Measurements from ENCODE around the gene RAPGEF3.

Gene RAPGEF3

DNA sequence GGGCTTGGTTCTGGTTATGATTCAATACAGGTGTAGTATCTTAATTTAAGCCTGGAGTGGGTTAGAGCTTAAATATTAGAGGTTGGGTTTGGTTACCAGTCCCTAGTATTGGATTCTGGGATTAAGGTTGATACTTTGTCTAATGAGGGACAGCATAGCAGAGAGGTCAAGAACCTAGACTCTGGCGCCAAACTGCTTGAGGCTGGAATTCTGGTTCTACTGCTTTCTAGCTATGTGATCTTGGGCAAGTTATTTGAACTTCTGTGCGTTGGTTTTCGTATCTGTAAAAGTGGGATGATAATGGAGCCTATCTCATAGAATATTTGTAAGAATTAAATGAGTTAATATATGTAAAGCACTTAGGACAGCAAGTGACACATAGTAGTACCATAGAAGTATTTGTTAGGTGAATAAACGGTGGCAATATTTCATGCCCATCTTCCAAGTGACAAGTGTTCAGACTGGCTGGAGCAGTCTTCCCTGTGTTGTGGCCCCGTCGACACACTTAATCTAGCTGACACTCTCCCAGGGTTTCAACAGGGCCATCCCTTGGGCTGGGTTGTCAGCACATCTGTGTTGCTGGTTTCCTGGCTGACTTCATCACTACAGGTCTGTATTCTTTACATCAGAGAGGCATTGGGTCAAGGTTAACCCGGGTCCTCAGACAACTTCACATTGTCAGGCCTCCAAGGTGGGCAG is 36.4 kb downstream of the RAPGEF3 start:
- DNase-seq (ENCODE audit: low spot score): no peak

DNA sequence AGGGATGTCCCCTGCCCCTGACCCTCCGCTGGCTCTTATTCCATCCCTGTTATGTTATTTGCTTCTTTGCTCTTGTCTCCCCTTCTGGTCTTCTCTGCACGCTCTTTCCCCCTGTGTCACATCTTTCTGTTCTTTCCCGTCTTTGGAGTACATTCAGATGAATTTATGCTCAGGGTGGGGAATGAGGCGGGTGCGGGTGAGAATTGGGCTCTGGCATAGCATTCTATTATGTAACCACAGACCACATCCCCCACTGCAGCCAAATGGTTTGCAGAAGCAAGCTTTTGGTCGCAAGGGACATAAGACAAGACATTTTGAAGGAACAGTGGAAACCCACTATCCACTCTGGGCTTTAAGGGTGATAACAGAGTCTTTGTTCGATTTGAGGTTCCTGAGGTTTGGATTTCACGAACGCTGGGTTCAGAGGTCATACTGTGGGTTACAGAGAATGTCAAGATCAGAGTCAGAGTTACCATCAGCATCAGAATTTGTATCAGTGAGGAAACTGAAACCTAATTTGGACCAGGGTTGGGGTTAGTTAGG is 37.2 kb downstream of the RAPGEF3 start:
- no peak for DNase-seq (ENCODE audit: low spot score)

DNA sequence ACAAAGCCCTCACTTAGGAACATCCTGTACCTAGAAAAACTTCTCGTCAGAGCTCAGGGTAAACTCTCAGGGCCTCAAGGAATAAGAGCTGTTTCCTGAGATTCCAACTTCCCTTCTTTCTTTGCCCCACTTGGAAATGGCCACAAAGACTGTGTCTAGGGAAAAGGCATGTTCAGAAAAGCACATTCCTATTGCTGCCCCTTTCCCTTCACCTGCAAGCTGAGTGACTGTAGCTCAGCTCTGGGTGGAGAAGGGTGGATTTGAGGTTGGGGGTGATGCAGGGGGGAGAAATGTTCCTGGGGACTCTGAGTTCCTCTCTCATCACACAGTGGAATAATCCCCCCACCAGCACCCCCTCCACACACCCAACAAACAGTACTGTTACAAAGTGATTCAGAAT is 40.1 kb downstream of the RAPGEF3 start:
- no peak for DNase-seq (ENCODE audit: low spot score)

DNA sequence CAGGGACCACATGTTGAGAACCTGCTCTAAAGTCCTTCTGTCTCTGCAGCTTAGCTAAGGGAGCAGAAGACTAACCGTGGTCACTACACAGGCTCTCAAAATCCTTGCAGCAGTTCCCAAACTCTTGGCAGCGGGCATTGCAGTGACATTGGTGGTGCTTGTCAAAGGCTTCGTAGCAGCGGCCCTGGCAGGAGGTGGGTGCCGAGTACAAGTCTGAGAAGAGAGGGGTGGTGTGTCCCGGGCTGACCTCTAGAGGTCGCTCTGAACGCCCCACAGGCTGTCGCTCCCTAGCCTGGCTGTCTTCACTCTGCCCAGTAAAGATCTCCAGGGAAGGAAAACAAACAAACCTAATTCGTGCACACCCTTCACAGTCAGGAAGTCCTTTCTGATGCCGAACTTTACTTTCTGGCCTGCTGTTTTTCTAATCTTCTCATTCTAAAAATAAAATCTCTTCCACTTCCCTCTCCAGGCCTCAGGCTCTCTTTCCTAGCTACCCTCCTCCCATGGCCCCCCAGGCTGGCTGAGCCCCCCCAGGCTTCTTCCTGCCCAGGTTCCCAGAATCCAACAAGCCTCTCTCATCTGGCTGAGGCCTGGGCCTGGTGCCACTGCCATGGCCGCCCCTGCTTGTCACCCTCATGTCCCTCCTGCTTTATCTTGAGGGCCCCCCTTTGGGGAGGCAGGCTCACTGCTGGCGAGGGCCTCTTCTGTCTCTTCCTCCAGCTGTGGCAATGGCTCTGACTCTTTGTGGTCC is 41.1 kb downstream of the RAPGEF3 start:
- peak; percentile 90 for DNase-seq (ENCODE audit: low spot score)

DNA sequence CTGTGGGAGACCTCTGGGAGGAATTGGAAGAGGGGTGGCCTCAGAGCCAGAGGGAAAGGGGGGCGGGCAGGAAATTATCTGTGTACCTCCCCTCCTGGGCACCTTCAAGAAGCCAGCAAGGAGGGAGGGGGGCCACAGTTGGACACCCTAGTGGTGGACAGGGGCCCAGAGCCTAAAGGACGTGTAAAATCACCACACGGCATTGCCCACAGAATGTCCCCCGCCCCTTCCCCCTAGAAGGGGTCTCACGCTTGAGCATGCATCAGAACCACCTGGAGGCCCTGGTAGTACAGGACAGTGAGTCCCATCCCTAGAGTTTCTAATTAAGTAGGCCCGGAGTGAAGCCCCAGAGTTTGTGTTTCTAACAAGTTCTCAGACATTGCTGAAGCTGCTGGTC is 41.6 kb downstream of the RAPGEF3 start:
- DNase-seq (ENCODE audit: low spot score): no peak

DNA sequence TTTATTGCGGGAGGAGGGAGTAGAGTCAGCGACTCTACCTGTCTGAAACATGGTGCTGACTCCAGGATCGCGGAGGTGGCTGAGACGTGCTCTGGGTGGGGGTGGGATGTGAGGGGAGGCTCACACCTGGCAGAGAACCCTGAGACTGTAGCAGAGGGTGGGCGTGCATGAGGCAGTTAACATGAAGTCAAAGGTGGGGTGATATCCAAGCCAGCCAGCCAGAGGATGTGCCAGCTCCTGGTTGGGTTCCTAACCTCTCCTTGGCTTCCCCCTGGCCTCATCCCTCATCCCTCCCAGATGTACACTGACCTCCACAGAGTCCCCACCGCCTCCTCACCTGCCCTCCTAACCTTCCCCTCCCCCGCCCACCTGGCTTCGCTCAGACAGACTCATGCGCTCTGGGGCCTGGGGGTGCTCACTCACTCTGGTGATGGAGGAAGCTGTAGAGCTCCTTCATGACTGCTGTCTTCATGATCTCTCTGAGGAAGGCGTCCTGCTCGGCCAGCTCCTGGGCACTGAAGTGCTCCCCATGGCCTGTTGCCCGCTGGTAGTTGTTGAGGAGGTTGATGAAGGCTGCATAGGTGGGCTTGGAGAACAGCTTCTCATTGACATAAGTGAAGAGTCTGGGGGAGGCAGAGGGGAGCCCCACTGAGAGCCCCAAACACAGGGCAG is 42.7 kb downstream of the RAPGEF3 start:
- no peak for DNase-seq (ENCODE audit: low spot score)

DNA sequence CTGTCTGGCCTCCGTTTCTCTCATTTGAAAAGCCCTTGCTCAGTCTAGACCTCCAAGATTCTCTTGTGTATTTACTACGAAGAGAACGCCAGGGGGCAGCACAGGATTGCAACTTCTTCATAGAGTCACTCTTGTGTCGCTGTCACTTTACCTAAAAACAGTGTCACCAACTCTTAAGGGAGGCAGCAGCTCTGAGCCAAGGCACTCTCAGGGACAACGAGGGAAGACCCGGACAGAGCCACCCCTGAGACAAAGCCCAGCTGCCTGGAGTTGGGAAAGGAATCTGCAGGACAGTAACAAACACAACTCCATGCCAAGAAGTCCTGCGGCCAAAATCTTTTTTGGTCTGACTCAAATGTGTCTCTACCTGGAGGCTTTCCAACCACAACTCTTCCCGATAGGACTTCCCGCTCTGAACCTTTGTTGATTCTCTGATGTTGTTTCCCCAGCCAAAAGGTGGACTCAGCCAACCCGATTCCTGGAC is 43.2 kb downstream of the RAPGEF3 start:
- peak; percentile 65 for DNase-seq (ENCODE audit: low spot score)

DNA sequence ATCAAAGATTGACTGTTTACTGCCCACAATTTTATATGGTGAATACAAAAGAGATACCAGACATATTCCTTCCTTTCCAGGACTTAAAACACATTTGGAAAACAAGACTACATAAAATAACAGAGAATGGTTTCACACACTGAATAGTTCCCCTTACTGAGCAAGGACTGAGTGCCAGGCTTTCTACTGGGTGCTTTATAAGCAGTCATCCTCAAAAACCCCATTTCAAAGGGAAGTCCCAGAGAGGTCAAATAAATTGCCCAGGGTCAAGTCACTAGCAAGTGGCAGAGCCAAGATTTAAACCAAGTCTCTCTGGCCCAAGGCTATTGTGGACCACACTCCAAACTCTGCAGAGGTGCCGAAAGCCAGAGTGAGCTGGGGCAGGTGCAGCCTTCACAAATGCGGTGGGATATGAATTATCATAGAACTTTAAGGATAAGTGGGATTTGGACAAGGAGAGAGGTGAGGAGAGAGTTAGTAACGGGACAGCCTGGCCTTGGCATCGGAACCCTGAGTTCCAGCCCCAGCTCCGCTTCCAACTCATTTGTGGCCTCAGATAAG is 43.8 kb downstream of the RAPGEF3 start:
- no peak for DNase-seq (ENCODE audit: low spot score)

DNA sequence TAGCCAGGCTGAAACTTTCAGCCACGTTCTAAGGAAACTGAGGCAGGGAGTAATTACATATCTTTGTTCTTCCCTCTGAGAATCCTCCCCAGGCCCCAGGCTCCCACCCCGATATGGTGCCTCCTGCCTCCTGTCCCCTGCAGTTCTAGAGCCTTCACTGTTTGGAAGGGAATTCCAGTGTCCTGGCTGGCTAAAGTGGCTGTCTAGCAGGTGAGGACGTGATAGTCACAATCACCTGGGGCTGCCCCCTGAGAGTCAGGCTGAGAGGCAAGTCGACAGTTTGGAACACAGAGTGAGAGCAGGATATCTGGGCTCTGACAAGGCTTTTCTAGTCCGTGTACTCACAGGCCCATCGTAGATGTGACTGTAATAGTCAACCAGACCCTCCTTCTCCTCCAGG is 46.5 kb downstream of the RAPGEF3 start:
- no peak for DNase-seq (ENCODE audit: low spot score)

DNA sequence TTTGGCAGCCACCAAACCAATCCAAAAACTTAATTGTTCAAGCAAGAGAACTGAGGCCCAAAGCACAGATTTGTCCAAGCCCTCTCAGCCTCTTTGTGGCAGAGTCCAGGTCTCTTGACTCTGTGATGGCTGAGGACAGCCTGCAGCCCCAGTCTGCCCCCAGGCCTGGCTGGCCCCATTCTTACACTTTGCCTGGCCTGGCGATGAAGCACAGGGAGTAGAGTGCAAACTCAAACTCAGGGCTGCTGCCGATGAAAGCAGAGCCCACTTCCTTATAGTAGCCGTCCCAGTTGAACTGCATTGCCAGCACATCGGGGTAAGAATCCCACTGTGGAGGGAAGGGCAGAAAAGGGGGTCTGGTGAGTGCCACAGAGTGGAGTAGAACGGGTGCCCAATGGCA is 47.2 kb downstream of the RAPGEF3 start:
- DNase-seq (ENCODE audit: low spot score): no peak

DNA sequence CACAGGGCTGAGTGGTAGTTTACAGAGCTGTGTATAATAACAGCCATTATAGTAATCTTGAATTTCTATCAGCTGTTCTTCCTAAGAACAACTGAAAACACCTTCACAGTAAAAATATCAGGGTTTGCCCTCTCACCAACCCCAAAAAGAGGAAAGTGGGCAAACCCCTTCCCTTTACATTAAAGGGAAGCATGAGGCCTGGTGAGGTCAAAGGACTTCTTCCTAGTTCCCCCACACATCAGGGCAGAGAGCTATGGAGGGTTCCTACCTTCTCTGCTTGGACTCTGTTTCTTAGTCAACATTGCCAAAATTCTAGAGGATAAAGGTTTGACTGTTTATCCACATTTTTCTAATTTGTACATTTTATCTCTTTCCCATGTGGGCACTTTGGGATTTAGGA is 48.4 kb downstream of the RAPGEF3 start:
- DNase-seq (ENCODE audit: low spot score): no peak

DNA sequence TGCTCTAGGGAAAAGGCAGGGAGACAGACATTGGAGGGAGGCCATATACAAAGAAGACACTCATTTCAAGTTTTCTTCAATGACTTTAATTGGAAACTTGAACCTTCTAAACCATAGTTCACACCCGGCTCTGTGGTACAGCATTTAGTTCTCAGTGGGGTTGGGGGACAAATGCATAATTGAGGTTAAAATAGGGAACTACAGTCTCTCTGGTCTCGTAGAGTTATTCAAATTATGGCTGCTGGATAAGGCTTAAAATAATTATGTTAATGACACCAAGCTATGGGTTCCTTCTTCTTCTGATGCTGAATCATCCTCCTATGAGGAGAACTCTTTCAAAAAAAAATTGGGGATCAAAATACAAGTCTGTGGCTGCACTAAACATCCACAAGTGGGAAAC is 49.0 kb downstream of the RAPGEF3 start:
- no peak for DNase-seq (ENCODE audit: low spot score)

DNA sequence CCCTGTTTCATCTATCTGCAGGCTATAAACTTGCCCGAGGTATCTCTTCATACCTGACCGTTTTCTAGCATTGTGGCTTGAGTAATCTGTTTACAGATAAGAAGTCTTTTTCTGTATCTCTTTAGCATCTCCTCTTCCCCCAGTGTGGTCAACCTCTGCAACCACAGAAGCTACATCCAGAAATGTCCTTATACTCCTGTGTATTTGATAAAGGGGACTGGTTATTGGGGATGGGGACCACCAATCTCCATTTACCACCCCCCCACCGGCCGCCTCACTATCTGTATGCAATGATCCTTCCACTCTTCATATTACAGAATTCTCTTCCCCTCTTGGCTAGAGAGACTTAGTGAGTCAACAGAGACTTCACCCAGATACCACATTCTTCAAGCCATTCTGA is 49.4 kb downstream of the RAPGEF3 start:
- no peak for DNase-seq (ENCODE audit: low spot score)

DNA sequence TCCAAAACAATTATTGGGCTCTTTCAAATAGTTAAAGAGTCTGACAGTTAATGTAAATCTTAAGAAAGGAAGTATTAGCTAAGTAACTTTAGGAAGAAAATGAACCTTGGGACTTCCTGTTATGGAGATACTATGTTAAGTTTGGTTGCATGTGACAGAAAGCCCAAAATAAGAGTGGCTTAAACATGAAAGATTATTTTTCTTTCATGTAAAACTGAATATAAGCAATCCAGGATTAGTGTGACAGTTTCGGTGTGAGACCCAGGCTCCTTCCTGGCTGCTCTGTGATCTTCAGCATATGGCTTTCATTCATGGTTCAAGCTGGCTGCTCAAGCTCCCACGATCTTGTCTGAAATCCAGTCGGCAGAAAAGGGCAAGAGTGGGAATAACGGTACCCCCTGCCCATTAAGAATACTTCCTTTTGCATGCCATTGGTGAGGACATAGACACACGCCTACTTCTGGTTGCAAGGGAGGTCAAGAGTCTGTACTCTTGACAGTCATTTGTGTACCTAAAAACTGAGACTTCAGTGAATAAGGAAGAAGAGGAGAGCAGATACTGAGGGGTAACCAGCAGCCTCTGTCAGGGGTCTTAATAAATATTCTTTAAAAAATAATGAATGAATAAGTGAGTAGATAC is 50.7 kb downstream of the RAPGEF3 start:
- DNase-seq (ENCODE audit: low spot score): no peak

DNA sequence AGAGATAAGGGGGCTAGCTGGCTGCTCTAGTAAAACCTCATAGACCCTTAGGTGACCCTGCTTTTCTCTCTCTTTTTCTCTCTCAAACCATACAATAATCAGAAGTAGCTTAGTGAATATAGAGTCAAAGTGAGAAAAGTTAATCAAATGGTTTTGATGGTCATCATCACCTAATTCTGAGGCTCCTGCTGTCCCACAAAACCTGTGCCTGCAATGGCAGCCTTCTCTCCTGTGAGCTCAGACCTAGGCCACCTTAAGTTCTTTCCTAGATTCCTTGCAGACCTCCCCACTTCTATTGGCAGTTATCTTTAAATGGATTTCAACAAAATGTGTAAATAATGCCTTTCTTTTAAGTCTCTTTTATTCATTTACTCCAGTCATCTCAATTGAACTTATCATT is 51.3 kb downstream of the RAPGEF3 start:
- no peak for DNase-seq (ENCODE audit: low spot score)

DNA sequence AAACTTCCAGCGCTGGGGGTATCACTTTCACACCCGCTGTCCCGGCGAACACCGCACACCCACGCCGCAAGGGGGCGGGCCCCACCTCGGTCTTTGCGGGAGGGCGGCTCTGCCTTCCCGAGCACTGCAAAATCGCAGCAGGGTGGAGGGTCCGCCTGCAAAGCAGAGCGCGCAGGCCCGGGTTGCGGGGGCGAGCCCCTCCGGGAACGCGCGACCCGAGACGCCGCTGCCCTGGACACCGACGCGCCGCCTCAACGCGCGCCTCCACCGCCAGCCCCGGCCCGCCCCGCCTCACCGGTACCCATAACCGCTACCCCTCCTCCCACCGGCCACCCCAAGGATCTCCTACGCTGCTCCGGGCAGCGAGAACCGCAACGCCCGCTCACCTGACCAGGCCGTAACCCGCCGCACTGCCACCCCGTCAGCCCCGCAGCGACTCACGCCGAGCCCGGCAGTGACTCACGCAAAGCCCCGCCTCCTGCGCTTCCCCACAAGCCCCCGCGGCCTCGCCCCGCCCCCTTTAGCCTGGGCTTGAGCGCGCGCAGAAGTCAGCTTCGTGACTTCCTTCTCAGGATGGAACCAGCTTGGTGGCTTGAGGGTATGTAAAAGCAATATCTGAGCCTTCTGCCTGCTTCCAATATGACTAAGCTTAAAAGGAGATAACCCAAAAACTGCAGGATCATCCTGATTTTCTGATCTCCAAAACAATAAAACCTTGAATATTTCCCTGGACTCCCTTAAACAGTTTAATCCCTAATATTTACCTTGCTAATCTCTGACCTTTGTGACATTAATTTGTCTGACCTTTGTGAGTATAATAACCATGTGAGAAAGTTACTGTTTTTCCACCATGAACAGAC is 52.9 kb downstream of the RAPGEF3 start, which contains the start of gene RPAP3:
Gene RPAP3 (minus strand): TSS at position 465 of the 860 bp plus-strand sequence. CDS start 3,190 bp downstream, outside the sequence.
- peak; percentile 88 for DNase-seq (ENCODE audit: low spot score)

DNA sequence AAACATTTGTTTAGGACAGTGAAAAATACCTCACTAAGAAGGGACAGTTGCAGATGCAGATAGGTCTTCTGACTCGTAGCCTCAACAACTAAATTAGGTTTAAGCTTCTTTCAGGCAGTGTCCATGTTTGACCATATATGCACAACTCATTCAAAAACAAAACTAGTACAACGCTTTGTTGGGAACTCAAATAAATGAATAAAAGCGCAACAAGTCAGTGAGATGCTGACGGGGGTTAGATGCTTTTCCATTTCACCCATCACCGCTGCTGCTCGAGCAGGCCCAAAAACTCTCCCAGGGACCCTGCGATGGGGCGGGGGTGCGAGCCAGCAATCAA is 53.5 kb downstream of the RAPGEF3 start:
- DNase-seq (ENCODE audit: low spot score): no peak

DNA sequence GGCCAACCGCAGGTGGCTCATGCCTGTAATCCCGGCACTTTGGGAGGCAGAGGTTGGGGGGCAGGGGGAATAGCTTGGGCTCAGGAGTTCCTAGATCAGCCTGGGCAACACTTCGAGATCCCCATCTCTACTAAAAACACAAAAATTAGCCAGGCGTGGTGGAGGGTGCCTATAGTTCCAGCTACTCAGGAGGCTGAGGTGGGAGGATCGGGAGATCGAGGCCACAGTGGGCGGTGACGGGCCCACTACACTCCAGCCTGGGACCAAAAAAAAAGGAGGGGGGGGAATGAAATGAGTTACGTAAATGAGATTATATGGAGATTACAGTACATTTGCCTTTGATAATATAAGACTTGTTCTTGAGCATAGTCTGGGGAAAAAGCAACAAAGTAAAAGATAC is 54.0 kb downstream of the RAPGEF3 start:
- no peak for DNase-seq (ENCODE audit: low spot score)

DNA sequence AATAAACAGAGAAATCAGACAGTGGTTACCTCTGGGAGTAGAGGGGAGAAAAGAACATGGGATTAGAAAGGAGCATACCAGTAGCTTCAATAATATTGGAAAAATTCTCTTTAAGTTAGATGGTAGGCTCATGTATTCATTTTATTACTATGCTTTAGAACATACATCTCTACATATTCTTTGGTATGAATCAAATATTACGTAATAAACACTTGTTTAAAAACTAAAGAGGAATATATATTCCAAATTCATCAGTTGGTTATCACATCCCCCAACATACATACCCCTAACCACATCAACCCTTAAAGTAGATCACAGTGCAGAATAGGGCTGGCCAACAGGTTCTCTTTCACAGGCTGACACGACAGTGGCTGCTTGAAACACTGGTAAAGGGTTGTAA is 58.4 kb downstream of the RAPGEF3 start:
- DNase-seq (ENCODE audit: low spot score): no peak

DNA sequence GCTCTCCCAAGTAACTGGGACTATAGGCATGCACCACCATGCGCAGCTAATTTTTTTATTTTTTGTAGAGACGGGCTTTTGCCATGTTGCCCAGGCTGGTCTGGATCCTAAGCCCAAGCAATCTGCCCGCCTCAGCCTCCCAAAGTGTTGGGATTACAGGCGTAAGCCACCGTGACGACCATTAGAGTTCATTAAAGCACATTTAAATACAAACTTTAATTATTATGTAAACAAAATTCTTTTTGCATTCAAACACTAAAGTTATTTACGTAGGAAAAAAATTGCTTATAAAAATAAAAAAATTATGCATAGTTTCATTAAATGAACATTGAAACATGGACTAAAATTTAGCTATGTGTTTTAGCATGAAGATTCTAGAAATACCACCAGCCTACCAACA is 60.0 kb downstream of the RAPGEF3 start:
- DNase-seq (ENCODE audit: low spot score): no peak

DNA sequence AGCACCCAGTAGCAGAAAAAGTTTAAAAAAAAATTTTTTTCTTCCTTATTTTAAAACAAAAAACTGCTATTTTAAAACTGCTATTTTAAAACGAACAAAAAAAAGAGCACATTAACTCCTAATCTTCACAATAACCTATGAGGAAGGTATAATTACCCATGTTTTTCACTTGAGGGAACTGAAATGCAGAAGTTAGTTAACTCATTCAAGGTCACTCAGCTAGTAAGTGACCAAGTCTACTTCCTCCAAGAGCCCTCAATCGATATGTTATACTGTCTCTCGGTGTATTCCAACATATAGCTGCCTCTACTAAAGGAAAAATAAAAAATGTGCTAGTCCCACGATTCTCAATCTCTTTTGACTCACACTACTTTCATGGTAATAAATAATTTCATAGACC is 60.6 kb downstream of the RAPGEF3 start:
- DNase-seq (ENCODE audit: low spot score): no peak

Measured in HuH-7 (cell line).